Colon (tissue), 2 donors: ENCODE results near the gene APOBEC3F.

Source experiments
- FAIRE-seq: peaks from 2 replicates; lab custom pipeline; 2012; peaks lifted over from hg19 to GRCh38; lab: Jason Lieb, UNC
- donor health status: control.
- donor health status: control.

Gene APOBEC3F

GRCh38 chr22:39092111-39092862 is 51.6 kb downstream of the APOBEC3F start:
- FAIRE-seq: no peak

- no peak for FAIRE-seq
These were observed 54.2 kb downstream of the APOBEC3F start for GRCh38 chr22:39094717-39095389.

DNA sequence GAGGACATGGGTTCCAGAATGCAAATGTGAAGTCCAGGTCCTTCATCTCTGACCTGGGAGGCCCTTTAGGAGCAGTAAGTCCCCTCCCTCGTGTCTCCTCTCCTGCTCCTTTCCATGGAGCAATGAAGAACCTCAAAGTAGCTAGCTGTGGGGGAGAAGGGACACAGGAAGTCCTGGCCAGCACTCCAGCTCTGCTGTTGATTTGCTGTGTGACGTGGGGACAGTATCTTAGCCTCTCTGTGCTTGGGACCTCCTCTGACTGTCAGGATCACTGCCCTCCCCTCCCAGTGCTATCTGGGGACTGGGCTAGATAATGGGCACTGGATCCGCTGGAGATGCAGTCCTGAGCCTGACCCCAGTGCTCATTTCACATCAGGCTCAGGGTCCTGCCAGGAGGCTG is 55.3 kb downstream of the APOBEC3F start:
- no peak for FAIRE-seq

DNA sequence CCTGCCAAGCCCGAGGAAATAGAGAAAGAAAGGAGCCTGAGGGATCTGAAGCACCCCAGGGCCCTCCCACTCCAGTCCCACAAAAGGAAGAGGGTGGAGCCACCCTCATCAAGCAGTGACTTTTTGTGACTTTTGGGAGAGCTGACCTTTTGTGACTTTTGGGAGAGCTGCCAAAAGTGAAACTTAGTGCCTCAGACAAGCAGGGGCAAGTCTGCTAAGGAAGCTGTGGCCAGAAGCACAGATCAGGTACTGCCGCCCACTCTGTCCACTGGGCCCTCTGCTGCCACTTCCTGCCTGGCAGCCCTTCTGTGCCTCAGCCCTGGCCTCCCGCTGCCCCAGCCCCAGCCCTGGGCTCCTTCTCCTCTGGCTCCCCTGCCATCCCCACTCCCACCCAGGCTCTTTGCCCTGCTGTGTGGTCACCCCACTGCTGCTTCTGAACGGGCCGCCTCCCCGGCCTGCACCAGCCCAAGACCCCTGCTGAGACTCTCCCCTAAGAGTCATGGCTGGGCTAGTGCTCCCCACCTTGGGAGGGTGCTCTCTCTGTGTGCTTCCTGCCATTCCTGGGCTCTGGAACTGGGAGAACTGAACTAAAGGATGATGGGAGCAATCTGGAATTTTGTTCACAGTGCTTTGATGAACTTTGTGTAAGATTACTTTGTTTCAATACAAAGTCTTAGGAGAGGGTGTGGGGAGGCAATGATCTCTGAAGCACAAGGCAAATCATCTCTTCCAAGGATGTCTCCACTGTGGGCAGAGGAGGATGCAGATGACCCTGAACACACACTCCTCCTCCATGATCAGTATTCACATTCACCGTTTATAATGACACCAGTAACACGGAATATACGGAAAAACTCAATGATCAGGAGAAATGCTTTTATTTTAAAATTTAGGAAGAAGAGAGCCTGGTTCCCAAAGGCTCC is 56.7 kb downstream of the APOBEC3F start, which contains the start of gene APOBEC3H:
Gene APOBEC3H (plus strand): TSS at position 147 of the 923 bp plus-strand sequence. CDS start 3,035 bp downstream, outside the sequence.
- FAIRE-seq: no peak

- no peak for FAIRE-seq
These were observed 57.4 kb downstream of the APOBEC3F start for GRCh38 chr22:39098026-39098425.

DNA sequence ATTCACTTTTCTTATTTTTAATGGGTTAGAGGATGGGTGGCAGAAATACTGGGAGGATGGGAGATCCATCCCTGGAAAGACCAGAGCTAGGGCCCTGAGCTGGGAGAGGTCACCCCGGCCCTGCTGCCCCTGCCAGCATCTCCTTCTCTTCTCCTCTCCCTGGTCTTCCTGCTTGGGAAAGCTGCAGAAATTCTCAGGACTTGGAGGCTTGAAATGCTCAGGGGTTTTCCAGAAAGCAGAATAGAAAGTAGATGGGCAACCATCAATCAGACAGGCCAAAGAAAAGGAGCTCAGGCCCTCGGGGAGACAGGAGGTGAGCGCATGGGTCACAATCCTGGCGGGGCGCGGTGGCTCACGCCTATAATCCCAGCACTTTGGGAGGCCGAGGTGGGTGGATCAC is 57.9 kb downstream of the APOBEC3F start:
- FAIRE-seq: no peak

GRCh38 chr22:39101226-39101625 is 60.6 kb downstream of the APOBEC3F start:
- no peak for FAIRE-seq

DNA sequence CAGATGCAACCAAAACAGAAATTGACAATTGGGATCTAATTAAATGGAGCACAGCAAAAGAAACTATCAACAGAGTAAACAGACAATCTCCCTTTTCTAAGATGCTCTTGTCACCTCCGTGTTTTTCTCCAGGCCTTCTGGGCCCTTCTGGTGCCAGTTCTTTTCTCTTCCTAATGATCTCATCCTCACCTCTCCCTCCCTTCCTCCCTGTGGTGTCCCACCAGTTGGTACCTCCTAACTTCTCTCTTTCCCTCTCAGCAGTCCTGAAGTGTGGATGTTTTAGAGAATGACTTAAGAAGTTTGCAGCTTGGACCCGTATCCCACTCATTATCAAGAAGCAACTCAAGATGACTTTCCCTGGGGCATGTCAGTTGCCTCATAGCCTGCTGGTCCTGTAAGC is 62.8 kb downstream of the APOBEC3F start:
- FAIRE-seq: no peak
